ENCODE results near the gene USHBP1.

The USHBP1 gene

DNA sequence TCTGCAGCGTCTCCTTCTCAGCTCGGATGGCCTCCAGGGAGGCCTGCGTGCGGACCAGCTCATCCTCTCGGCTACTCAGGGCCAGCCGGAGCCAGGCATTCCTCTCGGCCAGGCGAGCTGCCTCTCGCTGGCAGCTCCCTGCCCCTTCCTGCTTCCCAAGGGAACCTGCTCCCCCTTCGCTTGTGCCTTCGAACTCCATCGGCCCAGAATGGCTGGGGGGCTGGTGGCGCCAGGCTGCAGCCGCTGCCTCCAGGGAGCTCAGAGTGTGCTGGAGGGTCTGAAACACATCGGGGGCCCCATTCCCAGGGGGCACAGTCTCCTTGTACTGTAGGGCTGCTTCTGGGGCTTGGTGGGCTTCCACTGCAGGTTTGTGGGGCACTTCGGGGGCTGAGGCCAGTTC is 2.0 kb downstream of the USHBP1 start:
- no peak for DNase-seq

DNA sequence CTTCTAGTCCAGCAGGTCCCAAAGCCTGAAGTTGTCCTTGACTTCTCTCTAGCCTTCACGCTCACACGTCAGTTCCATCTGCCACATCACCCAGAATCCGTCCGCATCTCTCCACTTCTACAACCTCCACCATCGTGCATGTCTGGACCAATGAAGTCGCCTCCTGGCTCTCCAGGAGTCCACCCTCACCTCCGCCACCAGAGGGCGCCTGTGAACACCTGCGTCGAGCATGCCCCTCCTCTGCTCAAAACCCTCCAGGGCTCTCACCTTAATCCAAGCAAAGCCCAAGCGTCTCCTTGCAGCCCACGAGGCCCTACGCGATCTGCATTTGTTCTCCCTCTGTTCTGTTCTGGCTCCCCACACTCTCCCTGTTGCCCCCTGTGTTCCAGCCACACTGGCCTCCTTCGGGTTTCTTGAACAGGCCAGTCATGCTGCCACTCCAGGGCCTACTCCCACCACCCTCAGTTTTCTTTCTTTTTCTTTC is 3.7 kb downstream of the USHBP1 start:
- peak; percentile 63 for DNase-seq

DNA sequence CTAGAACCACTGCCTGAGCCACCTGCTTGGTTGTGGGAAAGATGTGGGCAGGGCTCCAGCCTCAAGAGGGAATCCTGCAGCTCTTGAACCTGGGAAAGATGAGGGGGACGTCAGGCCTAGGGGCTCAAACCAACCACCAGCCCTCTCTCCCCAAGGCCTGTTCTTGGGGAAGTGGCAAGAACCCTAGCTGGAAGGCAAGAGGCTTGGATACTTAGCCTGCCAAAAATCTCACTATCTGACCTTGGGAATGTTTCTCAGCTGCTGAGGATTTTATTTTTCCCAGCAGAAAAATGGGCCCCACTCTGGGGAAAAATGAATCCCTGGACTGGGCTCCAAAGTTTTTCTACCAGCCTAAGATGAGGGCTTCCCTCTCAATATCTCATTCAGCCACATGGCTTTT is 4.6 kb downstream of the USHBP1 start:
- DNase-seq = no peak

DNA sequence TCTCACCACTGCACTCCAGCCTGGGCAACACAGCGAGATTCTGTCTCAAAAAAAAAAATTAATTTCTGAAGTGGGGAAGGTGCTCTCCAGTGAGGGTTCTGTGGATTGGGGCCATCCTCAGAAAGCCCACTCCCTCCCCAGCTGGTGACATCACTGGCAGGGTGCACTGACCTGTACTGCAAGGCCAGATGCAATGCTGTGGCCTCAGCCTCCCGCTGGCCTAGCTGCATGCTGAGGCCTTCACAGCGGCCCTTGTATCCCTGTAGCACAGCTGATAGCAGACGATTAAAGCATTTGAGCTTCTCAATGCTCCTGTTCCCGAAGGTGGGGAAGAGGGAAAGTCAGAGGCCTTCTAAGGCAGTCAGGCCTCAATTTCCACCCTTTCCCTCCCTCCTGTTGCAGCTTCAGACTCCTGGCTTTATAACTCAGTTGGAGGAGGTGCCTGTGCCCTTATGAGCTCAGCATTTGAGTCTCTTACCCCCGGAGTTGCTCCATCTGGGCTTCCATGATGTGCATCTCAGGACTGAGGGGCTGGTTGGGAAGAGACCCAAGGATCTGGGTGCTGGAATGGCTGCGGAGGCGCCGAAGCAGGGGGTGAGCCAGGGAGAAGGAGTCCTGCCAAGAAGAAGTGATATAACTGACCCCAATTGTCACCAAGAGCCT is 5.3 kb downstream of the USHBP1 start:
- DNase-seq = no peak

DNA sequence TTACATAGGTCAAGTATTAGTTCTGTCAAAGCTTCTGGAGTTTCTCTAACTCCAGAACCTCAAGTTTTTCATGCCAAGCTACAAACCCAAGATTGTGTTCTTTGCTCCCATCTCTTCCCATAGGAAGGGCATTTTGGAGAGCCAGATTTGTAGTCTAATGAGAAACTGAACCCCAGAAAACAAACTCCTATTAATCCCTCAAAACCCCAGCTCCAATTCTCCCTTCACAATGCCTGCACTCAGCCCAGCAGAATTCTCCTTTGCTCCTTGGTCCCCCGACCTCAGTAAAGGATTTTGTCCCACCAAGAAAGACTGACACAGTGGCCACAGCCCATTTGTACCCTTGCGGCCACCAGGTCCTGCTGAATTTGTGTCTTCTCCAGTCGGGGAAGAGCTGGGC is 8.4 kb downstream of the USHBP1 start:
- no peak for DNase-seq

DNA sequence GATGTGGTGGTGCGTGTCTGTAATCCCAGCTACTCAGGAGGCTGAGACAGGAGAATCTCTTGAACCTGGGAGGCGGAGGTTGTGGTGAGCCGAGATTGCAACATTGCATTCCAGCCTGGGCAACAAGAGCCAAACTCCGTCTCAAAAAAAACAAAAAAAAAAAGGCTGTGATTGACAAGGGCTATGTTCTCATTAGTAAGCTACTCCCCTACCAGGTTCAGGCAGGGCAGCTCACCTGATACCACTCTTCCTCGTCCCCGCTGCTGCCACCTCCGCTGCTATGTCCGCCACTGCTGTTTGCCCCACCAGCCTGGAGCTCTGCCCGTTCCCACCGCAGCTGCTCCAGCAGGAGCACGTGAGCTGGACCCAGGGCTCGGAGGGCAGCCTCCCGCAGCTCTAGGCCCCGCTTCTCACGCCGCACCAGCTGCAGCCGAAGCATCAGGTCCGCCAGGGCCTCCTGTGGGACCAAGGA is 9.4 kb downstream of the USHBP1 start:
- no peak for DNase-seq

DNA sequence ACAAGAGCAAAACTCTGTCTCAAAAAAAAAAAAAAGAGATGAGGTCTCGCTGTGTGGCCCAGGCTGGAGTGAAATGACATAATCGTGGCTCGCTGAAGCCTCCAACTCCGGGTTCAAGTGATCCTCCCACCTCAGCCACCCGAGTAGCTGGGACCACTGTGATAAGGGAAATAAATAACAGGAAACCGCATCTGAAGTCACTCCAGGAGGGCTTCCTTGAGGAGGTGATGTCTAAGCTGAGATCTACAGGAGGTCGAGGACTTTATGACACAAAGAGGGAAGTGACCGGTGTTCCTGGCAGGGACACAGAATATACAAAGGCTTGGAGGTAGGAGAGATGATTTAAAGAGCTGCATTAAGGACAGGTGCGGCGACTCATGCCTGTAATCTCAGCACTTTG is 9.9 kb downstream of the USHBP1 start:
- DNase-seq = no peak

DNA sequence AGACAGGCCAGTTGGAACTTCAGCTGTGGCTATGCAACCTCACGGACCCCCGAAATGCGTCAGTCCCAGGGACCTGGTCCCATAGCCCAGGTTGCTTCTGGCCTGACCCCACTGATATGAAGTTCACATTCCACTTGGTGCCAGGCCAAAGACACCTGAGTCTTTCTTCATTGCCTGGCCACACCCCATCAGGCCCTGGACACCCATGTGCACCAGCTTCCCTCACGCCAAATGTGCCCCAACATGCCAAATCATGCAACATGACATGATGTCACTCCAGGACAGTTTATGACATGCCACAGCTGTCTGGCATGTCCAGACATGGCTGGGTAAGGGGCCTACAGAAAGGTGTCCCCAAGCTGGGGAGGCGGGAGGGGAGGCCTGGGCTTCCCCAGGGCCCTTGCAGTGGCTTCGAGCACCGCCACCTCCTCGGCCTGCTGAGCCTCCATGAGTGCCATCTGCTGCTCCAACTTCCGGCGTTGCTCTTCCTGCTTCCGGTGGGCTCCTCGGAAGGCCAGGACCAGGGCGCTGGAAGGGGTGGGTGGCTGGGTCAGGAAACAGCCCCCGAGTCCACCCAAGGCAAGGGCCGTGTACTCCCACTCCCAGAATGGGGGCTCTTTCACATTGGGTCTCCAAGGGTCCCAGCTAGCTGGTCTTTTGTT is 14.5 kb downstream of the USHBP1 start:
- DNase-seq = no peak

DNA sequence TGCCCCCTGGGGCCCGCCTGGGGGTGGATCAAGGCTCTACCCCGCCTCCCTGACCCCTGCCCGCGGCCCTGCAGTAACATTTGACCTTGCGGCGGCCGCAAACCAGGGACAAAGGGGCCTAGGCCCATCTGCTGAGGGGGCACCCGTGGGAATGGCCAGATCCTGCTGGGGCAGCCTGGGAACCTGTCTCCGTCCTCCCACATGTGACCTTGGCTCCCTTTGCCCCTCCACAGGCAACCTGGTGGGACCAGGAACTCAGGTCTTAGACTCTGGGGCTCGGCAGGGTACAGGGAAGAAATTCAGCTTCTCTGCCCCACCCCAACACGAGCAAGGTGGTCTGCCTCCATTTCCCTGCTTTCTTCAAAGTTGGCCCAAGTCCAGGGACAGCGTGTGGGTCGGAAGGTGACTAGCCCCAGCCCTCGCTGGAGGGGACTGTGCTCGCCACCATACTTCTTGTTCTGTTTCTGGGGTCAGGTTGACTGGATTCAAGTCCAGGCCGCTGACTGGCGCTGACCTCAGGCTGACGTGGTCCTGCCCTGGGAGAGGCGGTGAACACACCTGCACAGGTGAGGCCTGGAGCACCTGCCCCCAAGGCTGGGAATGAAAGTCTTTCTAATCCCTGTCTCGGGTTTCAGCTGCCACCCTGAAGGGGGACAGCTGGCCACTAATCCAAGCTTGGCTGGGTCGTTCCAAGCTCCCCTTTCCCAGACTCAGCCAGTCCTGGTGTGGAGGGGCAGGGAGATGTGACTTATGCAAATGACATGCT is 16.4 kb downstream of the USHBP1 start:
- no peak for DNase-seq

DNA sequence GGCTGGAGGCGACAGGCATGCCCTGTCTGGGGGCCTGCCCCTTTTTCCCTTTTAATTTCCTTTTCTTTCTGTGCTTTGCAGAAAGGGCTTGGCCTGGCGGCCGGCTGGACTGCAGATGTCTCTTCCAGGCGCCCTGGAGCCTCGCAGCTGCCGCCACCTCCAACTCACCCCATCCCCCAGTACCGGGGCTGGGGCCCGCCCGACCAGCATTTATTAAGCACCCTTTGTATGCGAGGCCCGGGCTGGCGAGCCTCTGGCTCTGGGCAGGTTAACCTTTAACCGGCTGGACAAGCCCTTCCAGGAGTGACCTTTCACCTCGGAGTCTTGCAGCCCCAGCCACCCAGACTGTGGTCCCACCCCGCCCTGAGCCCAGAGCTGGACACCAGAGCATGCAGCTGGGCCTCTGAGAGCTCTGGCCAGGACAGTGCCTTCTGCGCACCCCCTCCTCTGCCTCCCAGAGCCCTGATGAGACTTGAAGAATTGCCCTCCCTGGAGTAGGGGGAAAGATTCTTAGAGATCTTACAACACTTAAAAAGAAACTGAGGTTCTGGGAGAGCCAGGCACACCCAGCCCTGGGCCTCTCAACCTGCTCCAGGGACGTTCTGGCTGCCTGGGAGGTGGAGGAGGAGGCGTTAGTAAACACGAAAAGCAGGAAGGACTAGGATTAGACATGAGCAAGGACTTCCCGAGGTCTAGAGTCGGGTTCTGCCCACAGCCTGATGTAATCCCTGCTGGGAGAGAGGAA is 17.7 kb downstream of the USHBP1 start:
- DNase-seq = no peak

DNA sequence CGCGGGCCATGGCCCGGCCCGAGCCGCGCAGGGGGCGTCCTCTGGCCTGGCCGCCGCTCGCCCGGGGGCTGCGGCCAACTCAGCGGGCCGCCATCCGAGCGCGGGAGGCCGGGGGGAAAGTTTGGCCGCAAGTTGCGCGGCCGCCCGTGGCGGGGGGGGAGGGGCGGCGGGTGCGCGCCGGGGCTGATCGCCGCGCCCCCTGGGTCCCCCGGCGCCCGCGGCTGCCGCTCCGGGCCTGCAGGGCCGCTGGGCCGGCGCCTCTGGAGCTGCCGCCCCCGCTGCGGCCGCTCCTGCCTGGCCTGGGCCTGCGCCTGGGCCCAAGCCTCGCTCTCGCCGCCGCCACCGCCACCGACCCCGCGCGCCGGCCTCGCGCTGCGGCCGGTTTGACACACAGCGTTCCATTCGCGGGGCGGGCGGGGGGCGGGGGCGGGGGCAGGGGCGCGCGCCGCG is 19.0 kb downstream of the USHBP1 start, which contains the start of gene NR2F6:
NR2F6 (minus strand) TSS at position 385 of the 450 bp plus-strand sequence. CDS start 699 bp downstream, outside the sequence.
- no peak for DNase-seq

DNA sequence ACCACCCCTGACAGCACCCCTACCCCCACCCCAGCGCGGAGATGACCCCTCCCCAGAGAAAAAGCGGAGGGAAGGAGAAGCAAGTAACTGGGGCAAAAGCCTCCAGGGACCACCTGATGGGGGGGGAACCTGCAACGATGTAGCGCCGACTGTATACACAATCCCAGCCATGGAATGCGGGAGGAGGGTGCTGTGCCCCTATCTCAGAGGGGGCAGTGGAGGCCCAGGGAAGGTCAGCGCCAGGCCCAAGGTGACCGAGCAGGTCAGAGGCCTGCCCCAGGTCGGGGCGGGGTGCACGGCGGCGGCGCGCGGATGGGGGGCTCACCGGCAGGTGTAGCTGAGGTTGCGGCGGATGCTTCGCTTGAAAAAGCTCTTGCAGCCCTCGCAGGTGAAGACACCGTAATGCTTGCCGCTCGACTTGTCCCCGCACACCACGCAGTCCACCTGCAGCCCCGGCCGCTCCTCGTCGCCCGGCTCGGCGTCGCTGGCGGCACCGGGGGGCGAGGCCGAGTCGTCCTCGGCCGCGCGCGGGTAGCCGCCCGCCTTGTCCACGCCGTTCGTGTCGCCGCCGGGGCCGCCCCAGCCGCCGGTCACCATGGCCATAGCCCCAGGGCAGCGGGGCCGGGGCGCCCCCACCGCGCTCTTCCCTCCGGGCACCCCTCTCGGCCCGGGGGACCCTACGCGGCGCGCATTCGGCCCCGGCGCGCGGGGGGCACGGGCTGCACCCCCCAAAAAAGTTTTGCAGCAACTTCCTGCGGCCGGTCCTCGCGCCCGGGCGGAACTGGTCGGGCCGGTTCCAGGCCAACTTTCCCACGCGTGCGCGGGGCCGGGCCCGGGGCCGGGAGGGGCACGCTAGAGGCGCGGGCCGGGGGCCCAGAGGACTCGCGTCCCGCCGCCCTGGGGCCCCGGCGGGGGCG is 19.7 kb downstream of the USHBP1 start:
- no peak for DNase-seq

DNA sequence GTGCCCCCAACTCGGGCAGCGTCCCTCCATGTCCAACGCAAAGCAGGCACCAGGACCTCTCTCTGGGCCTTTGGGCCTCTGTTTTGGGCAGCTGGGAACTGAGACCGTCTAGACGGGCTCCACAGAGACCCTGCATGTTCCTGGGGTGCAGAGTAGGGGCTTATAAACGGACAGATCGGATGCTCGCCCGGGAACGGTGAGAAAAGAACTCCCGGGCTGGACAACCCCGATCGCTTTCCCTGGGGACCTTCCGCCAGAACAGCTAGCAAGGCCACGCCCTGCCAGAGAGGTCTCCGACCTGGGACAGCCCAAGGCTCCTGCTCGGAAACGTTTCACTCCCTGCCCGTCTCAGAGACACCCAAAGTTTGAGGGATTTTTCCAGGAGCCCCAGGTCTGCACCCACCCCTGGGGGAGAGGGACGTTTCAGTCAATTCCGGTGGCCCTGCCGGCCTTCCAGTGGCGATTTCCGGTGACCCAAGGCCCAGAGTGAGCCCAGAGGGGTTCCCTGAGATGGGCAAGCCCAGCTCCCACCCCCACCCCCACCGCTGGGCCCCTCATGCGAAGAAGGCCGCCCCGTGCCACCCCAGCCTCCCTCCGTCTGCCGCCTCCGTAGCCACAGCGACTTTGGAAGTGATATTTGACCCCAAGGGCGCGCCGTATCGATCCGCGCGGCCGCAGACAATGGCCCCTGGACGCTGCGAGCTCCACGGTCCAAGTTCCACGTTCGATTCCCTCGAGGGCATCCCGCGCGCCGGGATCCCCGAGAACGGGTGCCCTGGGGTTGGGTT is 20.5 kb downstream of the USHBP1 start:
- DNase-seq = no peak

DNA sequence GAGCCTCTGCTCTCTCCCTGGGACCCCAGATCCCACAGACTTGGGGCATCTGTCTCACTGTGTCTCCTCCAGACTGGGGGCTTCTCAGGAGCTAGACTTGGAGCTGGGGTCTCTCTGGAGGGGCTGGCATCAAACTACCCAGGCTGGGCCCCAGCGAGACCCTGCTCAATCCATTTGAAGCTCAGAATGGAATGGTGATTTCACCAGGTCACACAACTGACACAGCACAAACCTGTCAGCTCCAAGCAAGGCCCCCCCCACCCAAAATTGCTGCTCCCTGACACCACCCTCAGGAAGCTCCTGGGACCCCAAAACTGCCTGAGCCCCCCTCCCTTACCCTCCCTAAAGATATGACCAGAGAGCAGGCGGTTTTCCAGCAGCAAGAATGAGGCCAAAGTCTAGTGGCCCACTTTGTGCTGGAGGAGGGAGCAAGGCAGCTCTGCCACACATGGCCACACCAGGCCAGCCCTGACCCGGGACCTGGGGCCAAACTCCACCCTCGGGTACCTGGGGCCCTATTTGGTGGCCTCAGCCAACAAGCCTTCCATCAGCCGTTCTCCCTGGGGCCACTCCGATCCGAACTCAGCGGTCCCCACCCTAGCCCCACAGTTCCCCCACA is 21.2 kb downstream of the USHBP1 start:
- DNase-seq = no peak

DNA sequence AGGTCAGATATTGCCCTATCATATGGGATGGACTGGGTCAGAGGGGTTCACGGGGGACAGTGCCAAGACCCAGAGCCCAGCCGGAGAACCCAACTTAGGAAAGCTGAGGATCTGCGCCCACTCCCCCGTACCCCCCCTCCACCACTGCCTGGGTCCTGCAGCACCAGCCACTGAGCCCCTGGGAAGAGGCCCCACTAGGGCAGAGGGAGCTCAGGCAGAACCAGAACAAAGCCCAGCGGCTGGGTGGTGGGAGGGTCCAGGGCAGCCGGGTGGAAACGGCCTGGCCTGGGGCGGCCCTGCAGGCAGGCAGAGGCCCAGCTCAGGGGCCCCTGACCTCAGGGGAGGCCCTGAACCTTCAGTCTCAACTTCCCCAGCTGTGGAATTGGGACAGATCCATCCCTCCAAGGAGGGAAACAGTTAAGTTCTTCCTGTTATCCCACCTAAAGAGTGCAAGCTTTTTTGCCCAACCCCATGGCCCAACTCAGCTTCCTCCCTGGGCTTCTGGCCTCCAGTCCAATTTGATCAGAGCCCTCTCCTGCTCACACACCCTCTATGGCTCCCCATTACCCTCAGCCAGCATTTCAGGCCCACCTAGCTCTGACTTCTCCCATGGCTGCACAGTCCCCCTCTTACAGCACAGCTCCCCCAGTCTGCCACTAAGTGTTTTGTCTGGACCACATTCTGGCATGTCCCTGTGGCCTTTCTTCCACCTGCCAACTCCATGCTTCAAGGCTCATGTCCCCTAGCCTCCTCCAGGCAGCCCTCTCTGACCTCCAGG is 21.9 kb downstream of the USHBP1 start:
- DNase-seq = no peak

DNA sequence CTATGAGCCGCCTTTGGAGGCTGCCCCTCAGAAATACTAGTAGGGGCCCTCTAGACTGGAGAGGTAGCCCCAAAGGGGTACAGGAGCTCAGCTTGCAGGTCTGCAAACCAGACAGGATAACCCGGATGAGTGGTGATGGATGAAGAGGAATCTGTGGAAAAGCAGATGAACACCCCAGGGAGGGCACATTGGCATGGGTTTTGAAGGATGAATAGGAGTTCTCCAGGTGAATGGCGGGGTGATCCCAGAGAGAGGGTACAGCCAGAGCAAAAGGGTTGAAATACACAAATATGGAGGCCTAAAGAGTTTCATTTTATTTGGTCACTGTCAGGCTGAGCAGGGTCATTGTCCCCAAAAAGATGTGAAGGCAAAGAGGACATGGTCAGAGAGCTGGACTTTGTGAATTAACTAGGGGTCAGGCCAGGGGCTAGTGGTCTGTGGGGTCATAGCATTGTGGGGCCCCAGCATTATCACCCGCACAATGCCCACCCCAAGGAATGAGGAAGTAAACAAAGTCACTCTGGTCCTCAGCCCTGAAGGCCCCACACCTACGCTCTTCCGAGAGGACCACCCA is 23.6 kb downstream of the USHBP1 start:
- DNase-seq = no peak

DNA sequence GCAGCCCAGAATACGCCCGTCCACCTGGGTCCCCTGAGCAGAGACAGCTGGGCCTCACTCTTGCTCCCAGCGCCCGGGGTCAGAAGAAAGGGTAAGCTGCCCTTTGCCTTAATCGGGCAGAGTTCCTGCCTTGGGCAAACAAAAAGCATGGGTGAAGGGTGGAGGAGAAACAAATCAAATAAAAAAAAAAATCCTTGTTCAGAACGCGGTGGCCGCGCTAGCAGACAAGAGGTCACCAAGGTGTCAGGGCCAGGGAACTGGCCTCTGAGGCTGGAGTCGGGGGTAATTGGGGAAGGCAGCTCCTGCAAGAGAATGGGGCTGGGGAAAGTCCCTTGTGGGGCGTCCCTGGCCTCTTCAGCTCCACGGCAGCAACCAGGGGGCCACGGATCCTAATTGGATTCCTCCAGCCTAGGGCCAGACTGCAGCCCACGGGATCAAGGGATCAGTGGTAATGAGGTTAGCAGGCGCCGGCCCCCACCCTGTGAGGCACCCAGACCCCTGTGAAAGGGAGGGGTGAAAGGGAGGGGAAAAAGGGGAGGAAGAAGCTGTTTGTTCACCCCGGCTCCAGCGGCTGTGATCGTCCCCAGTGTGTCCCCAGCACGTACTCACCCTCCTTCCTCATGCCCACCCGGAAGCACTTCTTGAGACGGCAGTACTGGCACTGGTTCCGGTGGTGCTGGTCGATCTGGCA is 24.3 kb downstream of the USHBP1 start:
- DNase-seq = no peak
